ENCODE results near the gene CHRNA5.
"Not testable (repeated sequence)": the region's sequence is repeated elsewhere in the genome, so short reads cannot be mapped to it uniquely, and the experiment has no call there.

The CHRNA5 gene

GRCh38 chr15:78565951-78566774 is 843 bp downstream of the CHRNA5 start:
- DNase-seq: no peak

GRCh38 chr15:78567531-78567930 is 2.2 kb downstream of the CHRNA5 start:
- DNase-seq: no peak

DNA sequence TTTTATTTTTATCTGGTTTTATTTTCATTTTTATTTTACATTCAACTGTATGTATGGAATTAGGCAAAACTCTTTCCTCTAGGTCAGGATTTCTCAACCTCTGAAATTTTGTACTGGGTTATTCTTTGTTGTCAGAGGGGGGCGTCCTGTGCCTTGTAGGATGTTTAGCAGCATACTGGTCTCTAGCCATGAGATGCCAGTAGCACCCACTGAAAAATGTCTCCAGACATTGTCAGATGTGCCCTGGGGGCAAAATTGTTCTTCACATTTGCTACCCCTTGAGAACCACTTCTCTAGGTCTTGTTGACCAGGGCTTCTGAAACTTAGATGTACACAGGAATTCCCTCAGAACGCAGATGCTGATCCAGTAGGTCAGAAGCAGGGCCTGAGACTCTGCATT is 5.4 kb downstream of the CHRNA5 start:
- no peak for DNase-seq

GRCh38 chr15:78571382-78571781 is 6.1 kb downstream of the CHRNA5 start:
- DNase-seq: no peak

DNA sequence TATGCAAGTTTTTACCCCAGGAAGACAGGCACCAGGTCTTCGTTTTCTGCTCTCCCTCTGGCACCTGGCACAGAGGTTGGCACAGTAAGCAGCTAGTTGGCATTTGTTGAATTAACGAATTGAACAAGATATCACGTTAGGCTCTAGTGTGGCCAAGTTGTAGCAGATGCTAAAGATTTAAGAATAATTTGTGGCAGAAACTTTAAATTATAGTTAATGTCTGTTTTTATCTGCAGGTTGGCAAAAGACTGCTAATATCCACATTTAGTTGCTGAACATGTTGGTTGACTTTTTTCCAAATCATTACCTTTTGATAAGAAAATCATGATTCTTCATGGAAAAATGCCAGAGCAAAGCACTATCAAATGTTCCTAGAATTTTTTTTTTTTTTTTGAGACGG is 8.1 kb downstream of the CHRNA5 start:
- DNase-seq: no peak

GRCh38 chr15:78574944-78575343 is 9.6 kb downstream of the CHRNA5 start:
- DNase-seq: no peak

DNA sequence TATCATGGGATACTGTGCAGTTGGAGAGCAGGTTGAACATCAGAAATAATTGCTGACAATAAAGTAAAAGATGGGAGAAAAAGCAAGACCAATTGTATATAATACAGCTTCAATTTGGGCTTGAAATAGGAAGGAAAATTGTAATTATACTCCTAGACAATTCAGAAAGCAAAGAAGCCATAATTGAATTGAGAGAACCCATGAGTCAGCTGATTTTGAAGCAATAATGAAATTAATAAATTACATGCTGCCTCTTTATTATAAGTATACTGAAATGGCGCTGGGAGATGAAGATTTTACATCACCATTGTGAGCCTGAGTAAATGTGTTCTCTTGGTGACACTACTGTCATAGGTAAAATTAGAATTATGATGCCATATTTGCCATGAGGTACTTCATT is 32.3 kb downstream of the CHRNA5 start:
- DNase-seq: no peak

GRCh38 chr15:78598348-78598747 is 33.0 kb downstream of the CHRNA5 start:
- no peak for DNase-seq

DNA sequence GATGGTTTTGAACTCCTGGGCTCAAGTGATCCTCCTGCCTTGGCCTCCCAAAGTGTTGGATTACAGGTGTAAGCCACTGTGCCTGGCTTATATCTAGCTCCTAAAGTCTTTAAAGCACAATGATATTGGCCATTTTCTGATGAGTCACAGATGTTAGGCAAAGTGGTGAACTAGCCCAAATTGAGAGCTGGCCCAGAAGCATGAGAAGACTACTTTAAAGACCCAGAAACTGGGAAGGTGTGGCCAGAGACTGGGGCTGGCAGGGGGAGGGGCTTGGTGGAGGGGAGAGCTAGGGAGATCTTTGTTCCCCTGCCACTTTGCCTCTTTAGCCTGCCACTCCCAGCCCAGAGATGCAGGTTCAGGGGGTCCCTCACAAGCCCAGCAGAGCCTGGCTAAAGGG is 33.9 kb downstream of the CHRNA5 start:
- DNase-seq: no peak

DNA sequence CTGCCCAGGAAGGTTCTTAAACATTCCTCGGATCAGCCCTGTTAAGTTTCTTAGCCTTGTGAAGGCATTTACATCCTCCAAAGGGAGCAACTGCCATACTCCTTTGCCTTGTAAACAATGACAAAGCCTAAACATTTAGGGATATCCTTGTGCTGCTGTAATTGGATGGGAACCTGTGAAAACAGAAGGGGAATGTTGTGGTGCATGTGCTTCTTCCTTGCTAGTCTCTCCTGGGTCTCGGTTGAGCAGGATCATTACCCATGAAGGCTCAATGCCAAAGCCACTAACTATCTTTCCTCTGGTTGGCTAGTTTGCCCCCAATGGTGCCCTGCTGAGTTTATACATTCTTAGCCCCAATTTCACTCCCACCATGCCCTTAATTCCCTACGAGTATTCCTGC is 38.1 kb downstream of the CHRNA5 start:
- DNase-seq: no peak

GRCh38 chr15:78604420-78604819 is 39.1 kb downstream of the CHRNA5 start:
- DNase-seq: no peak

DNA sequence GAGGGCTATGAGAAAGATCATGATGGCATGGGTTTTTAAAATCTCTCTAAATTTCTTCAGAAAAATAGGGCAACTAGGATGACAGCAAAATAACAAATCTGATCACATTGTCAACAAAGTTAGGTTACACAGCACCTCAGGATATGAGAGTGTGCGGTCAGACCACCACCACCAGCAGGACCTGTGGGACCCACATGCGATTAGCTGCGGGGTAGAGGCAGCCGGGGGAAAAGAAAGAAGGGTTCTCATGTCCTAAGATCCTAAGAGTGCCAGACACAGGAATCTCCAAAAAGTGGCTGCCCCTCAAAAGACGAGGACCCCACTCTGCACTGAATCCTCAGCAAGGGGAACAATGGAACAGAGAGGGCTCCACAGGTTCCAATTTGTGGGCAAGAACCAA is 39.9 kb downstream of the CHRNA5 start:
- DNase-seq: no peak

- no peak for DNase-seq
These were observed 40.4 kb downstream of the CHRNA5 start for GRCh38 chr15:78605680-78606079.

DNA sequence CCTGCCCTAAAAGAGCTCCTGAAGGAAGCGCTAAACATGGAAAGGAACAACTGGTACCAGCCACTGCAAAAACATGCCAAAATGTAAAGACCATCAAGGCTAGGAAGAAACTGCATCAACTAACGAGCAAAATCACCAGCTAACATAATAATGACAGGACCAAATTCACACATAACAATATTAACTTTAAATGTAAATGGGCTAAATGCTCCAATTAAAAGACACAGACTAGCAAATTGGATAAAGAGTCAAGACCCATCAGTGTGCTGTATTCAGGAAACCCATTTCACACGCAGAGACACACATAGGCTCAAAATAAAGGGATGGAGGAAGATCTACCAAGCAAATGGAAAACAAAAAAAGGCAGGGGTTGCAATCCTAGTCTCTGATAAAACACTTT is 44.2 kb downstream of the CHRNA5 start:
- DNase-seq: not testable (repeated sequence)

DNA sequence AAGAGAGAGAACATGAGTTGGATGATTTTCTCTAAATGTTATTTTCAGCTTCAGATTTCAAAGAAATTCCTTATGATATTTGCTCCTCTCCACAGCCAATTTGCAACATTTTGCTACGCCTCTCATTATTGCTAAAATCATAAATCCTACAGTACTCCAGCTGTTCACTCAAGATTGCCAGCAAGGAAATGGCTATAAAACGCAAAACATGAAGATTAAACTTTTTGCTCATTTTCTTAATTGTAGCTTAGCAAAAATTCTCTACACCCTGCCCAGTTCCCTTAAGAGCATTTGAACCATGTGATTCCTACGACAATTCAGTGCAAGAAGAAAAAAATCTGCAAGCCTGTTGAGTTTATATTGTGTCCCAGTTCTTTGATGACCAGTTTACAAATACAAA is 48.7 kb downstream of the CHRNA5 start:
- DNase-seq: no peak

GRCh38 chr15:78615151-78615589 is 49.9 kb downstream of the CHRNA5 start:
- no peak for DNase-seq

GRCh38 chr15:78616506-78616905 is 51.2 kb downstream of the CHRNA5 start:
- no peak for DNase-seq

DNA sequence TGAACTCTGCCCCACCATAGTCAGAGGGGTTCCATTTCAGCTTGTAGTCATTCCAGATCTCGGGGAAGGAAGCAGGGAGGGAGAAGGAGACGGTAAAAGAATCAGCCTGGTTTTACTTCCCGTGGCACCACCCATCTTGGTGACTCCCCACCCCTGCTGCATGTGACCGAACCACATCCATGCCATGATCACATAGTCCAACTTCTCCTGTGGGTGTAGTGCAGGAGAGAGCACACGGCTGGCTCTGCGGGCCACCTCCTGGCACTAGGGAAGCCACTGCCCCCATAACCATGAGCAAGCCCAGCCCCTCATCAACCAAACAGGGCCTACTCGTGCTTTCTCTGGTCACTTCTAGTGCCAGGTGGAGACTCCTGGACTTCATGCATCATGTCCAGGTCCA is 51.8 kb downstream of the CHRNA5 start:
- DNase-seq: no peak

DNA sequence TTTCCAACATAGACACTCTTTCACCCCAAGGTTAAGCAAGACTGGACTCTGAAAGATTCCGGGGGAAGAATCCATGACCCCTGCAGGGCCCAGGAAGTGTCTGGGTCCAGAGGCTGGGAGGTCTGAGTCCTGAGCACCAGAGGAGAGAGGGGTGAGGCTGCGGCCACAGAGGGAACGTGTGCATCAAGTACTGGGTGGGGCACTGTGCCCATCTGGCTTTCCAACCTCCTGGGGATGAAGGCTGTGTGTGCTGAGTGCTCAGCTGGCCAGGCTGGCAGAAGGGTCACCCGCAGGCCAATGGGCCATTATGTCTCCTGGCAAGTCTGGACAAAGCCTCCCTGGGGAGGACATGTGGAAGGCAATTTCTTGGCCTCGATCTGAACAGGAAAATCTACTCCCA is 52.2 kb downstream of the CHRNA5 start:
- DNase-seq: no peak

DNA sequence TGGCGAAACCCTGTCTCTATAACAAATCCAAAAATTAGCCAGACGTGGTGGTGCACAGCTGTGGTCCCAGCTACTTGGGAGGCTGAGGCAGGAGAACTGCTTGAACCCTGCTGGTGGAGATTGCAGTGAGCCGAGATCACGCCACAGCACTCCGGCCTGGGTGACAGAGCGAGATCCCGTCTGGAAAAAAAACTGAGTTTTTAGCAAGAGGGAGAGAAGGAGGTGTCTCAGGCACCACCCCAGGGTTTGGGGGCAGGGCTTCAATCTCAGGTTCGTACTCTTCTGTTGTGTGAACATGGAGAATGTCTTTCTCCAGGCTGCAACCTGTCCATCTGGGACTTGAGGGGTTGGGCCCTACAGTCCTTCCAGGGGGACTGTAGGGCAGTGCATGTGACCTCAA is 52.7 kb downstream of the CHRNA5 start:
- no peak for DNase-seq

DNA sequence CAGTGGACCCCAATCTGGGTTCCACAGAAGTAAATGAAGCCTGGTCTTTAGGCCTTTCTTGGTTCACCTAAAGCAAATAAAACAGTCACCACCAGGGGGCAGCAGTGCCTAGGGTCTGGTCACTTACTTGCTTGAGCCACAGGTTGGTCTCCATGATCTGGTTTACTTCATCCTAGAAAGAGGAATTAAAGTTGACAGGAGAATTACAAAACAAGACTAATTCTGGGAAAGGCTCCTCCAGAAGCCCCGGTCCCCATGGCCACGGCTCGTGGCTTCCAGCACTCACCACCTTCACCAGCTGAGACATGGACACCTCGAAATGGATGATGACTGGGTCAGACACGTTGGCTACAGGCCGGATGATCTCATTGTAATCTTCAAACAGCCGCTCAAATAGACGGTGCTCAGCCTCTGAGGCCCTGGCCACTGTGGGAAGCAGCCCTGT is 53.2 kb downstream of the CHRNA5 start:
- DNase-seq: peak; percentile 41

DNA sequence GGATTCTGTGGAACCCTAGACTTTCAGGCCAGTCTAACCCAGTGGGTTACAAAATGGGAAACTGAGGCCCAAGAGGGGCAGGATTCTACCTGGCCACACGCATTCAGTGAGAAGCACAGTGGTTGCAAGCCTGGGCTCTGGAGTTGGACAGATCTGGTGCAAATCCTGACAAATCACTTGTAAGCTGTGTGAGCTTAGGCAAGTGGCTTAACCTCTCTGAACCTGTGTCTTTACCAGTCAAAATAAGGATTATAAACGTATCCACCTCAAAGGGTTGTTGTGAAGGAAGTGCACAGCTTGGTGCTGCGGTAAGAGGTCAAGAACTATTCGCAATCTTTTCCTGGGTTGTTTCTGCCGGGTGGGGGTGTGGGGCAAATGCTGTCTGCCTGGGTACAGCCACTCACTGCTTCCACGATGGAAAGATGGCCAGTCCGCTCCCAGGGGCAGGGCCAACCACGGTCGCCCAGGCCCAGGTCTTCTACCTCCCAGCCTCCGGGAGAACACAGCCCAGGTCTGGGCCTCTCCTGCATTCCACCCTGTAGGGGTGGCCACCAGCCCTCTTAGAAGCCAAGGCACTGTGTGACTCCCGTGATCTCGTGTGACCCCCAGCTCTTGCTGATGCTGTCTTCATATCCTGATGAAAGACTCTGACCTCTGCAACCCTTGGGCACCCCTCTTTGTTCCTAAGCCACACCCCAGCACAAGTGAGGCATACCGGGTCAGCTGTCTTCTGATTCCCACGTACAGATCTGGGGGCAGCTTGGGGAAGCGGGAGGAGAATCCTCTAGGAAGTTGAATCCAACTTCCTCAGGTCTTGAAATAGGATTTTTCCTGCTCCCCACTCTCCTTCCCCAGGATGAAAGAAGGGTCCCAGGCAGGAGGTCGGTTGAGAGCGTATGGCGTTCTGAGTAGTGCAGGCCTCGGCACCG is 54.0 kb downstream of the CHRNA5 start:
- no peak for DNase-seq

- DNase-seq: no peak
These were observed 54.8 kb downstream of the CHRNA5 start for GRCh38 chr15:78620021-78620526.

Data from NCI-H2029 (cell line).